GM23248 (cell line): ENCODE results near the gene CBFA2T2. TPM values are rescaled to one million over a fixed set of nuclear protein-coding genes. Genes with fewer than 3 reads are reported as not detected.

ENCODE experiments used
- DNase-seq: peaks from one replicate; pipeline ENCODE4 v3.0.0-alpha.2; 2015
- H2AFZ ChIP-seq: fragments of 200-600 bp; sonication (generic); 2 replicates; pipeline ENCODE4 v1.6.1; 2016; ENCODE audit warnings: antibody characterized with exemption
- H3F3A ChIP-seq: fragments of 200-600 bp; sonication (generic); 2 replicates; pipeline ENCODE4 v1.6.1; 2016; ENCODE audit warnings: mild to moderate bottlenecking, antibody characterized with exemption, mixed run types; ENCODE audit not compliant: insufficient read depth
- H3K27ac ChIP-seq: fragments of 200-600 bp; sonication (generic); 2 replicates; pipeline ENCODE4 v1.5.1; 2016; ENCODE audit warnings: mild to moderate bottlenecking
- H3K27me3 ChIP-seq: fragments of 200-600 bp; sonication (generic); replicated peaks from 2 replicates; pipeline ENCODE4 v1.6.1; 2016; ENCODE audit warnings: mild to moderate bottlenecking; ENCODE audit not compliant: insufficient read depth
- H3K36me3 ChIP-seq: fragments of 200-600 bp; sonication (generic); 2 replicates; pipeline ENCODE4 v1.6.1; 2016; ENCODE audit warnings: low read depth, mild to moderate bottlenecking
- H3K4me1 ChIP-seq: fragments of 200-600 bp; sonication (generic); 2 replicates; pipeline ENCODE4 v1.6.1; 2016; ENCODE audit warnings: mild to moderate bottlenecking; ENCODE audit not compliant: insufficient read depth
- H3K4me2 ChIP-seq: fragments of 200-600 bp; sonication (generic); one replicate; pipeline ENCODE4 v1.6.1; 2016; ENCODE audit warnings: mild to moderate bottlenecking; ENCODE audit not compliant: unreplicated experiment
- H3K4me3 ChIP-seq: fragments of 200-600 bp; sonication (generic); 2 replicates; pipeline ENCODE4 v1.5.1; 2016; ENCODE audit warnings: mild to moderate bottlenecking
- H3K79me2 ChIP-seq: fragments of 200-600 bp; sonication (generic); 2 replicates; pipeline ENCODE4 v1.6.1; 2016; ENCODE audit warnings: mild to moderate bottlenecking; ENCODE audit not compliant: insufficient read depth
- H3K9ac ChIP-seq: fragments of 200-600 bp; sonication (generic); 2 replicates; pipeline ENCODE4 v1.6.1; 2016; ENCODE audit warnings: mild to moderate bottlenecking
- H3K9me2 ChIP-seq: fragments of 200-600 bp; sonication (generic); 2 replicates; pipeline ENCODE4 v1.6.1; 2016; ENCODE audit warnings: mixed run types, mild to moderate bottlenecking, moderate library complexity; ENCODE audit not compliant: insufficient read depth
- H3K9me3 ChIP-seq: fragments of 200-600 bp; sonication (generic); one replicate; pipeline ENCODE4 v1.6.1; 2017; ENCODE audit warnings: low read depth
- H4K20me1 ChIP-seq: fragments of 200-600 bp; sonication (generic); 2 replicates; pipeline ENCODE4 v1.6.0; 2016; ENCODE audit not compliant: insufficient read depth
- EZH2 ChIP-seq: fragments of 200-600 bp; sonication (generic); IDR thresholded peaks from 2 replicates; pipeline ENCODE4 v1.6.1; 2018; ENCODE audit warnings: antibody characterized with exemption, mild to moderate bottlenecking; ENCODE audit not compliant: insufficient read depth, poor library complexity, severe bottlenecking
- EZH2phosphoT487 ChIP-seq: fragments of 200-600 bp; sonication (generic); IDR thresholded peaks from 2 replicates; pipeline ENCODE4 v1.6.1; 2018; ENCODE audit warnings: antibody characterized with exemption, moderate library complexity, mild to moderate bottlenecking, low read depth; ENCODE audit not compliant: insufficient read depth
- WGBS, 2 experiments: methylation state at CpG; one replicate each; pipeline ENCODE4 v1.1.6; 2015 to 2017; ENCODE audit warnings: low lambda C conversion rate in 2 of 2, low coverage in 1 of 2; ENCODE audit errors: missing lambda C conversion rate in 2 of 2; 5-methylcytosine and 5-hydroxymethylcytosine counted together
- in situ Hi-C: fragments of 300-500 bp; cut with MboI; formaldehyde crosslinking; loops from 2 replicates; pipeline ENCODE4 v1.15.0; 2020
- polyA plus RNA-seq: library from polyadenylated mRNA; unstranded; fragments of >200 nt; fragmentation: Nextera tagmentation; extraction: Ambion mirVana; gene quantifications from 2 replicates; pipeline ENCODE4 v1.2.1, GENCODE V29; 2016
- total RNA-seq: library from RNA; depleted of rRNA; stranded (reverse); fragments of >200 nt; shearing (Covaris generic); gene quantifications from 2 replicates; pipeline ENCODE4 v1.2.3, GENCODE V29; 2014

Gene CBFA2T2
- total and polyA plus RNA-seq, 2 experiments from 2014 or later, result 5.3 to 8.7 TPM

DNA sequence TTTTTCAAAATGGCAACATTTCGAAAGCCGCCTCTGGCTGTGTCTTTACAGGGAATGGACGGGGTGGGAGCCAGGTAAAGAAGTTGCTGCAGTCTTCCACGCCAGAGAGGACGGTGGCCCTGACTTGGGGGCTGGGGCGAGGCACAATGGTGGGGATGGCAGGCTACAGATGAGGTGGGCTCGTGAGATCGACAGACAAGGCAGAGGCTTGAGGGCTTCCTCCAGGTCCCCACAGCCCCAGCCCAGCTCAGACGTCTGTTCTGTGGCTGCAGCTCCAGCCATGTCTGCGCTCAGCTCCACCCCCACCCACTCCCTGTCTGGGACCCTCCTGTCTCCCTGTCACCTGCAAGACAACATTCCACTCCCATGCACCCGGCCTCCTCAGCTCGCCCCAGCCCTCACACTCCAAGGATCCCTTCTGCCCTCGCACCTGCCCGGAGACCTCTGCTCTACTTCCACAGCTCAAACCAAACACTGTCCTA, 164.8 kb downstream of the CBFA2T2 start:
- H3K27ac ChIP-seq, result no peak overlapping the region
- H3F3A ChIP-seq, result no peaks in the 10 kb centered on the region
- no peaks in the 10 kb centered on the region for H3K27me3 ChIP-seq
- no peaks in the 10 kb centered on the region for H4K20me1 ChIP-seq
- 60% methylated on average over 11 to 14 of the region's 14 CpGs for WGBS, 2 experiments
- H3K9ac ChIP-seq, result no peak overlapping the region
- no peaks in the 10 kb centered on the region for H3K9me3 ChIP-seq
- H3K4me3 ChIP-seq, result no peak overlapping the region
- TF ChIP-seq EZH2 (no peak), EZH2phosphoT487 (no peak)
- H3K4me2 ChIP-seq, result no peak overlapping the region
- H3K9me2 ChIP-seq, result no peaks in the 10 kb centered on the region
- no peaks in the 10 kb centered on the region for H3K36me3 ChIP-seq
- DNase-seq, result no peak
- H3K79me2 ChIP-seq, result no peaks in the 10 kb centered on the region
- H2AFZ ChIP-seq, result no peak overlapping the region
- no peaks in the 10 kb centered on the region; the same call in 1 of the 2 replicates for H3K4me1 ChIP-seq
- in situ Hi-C loops, result loop anchor here (10.0 kb wide), 1 partner anchor 190 kb away; no protein-coding TSS in a partner anchor

DNA sequence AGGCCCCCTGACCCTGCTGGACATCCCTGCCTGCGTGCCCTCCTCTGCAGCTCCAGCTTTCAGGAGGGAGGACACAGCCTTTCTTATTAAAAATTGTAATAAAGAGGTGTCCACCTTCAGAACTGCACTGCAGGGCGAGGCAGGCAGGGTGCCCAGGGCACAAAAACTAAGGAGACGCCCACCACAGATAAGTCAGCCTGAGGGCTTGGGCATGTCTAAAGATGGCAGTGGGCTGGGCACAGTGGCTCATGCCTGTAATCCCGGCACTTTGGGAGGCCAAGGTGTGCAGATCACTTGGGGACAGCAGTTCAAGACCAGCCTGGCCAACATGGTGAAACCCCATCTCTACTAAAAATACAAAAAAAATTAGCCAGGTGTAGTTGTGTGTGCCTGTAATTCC, 165.3 kb downstream of the CBFA2T2 start:
- in situ Hi-C loops, result loop anchor here (10.0 kb wide), 1 partner anchor 190 kb away; no protein-coding TSS in a partner anchor
- 93 to 96% methylated on average over 4 of the region's 4 CpGs for WGBS, 2 experiments
- DNase-seq, result no peak
- Histone ChIP-seq H3F3A (no peaks in the 10 kb centered on the region), H3K4me3 (no peak overlapping the region), H4K20me1 (no peaks in the 10 kb centered on the region), H3K36me3 (no peaks in the 10 kb centered on the region), H3K4me1 (no peaks in the 10 kb centered on the region; the same call in 1 of the 2 replicates), H3K79me2 (no peaks in the 10 kb centered on the region), H3K9ac (no peak overlapping the region), H3K27me3 (no peaks in the 10 kb centered on the region), H2AFZ (no peak overlapping the region), H3K4me2 (no peak overlapping the region), H3K9me3 (no peaks in the 10 kb centered on the region), H3K27ac (no peak overlapping the region), H3K9me2 (no peaks in the 10 kb centered on the region)
- TF ChIP-seq EZH2phosphoT487 (no peak), EZH2 (no peak)

DNA sequence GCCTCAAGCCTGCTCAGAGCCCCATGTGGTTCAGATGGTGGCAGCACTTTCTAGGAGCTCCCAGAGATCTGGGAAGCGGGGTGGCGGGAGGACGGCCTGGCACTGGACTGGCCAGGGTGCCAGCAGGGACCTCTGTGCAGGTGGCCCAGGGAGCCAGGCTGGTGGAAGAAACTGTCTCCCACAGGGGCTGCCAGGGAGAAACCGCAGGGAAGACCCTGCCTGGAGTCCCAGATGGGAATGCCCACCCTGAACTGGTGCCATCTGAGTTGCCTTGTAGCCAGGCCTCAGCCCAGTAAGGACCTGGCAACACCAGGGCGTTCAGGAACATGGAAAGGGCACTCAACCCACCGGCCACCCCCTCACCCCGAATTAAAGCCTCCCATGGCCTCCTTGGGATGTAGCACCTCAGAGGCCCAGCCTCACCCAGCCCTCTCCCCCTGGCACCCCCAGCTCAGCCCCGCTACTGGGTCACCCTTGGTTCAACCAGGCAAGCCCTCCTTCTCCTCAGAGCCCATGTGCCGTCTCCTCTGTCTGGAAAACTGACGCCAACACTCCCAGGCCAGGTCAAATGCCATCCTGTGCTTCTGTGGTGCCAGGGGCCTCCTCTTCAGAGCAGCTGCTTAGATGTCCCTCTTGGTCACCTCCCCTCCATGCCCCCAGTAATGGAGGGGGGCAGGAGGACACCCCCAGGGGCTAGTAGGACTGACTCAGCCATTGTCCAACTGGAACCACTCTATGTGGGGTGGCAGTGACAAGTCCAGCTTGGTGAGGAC, 166.3 kb downstream of the CBFA2T2 start:
- H3F3A ChIP-seq, result no peaks in the 10 kb centered on the region
- no peak overlapping the region for H3K4me3 ChIP-seq
- no peak for DNase-seq
- no peak overlapping the region for H3K4me2 ChIP-seq
- no peaks in the 10 kb centered on the region for H3K79me2 ChIP-seq
- TF ChIP-seq EZH2 (no peak), EZH2phosphoT487 (no peak)
- no peak overlapping the region for H2AFZ ChIP-seq
- no peaks in the 10 kb centered on the region for H3K9me3 ChIP-seq
- H3K36me3 ChIP-seq, result no peaks in the 10 kb centered on the region
- 91 to 93% methylated on average over 9 to 10 of the region's 10 CpGs for WGBS, 2 experiments
- no peaks in the 10 kb centered on the region for H3K9me2 ChIP-seq
- no peak overlapping the region for H3K27ac ChIP-seq
- no peaks in the 10 kb centered on the region for H3K27me3 ChIP-seq
- no peak overlapping the region for H3K9ac ChIP-seq
- no peaks in the 10 kb centered on the region for H4K20me1 ChIP-seq
- no peaks in the 10 kb centered on the region; the same call in 1 of the 2 replicates for H3K4me1 ChIP-seq
- in situ Hi-C loops, result loop anchor here (10.0 kb wide), 1 partner anchor 191 kb away; no protein-coding TSS in a partner anchor

DNA sequence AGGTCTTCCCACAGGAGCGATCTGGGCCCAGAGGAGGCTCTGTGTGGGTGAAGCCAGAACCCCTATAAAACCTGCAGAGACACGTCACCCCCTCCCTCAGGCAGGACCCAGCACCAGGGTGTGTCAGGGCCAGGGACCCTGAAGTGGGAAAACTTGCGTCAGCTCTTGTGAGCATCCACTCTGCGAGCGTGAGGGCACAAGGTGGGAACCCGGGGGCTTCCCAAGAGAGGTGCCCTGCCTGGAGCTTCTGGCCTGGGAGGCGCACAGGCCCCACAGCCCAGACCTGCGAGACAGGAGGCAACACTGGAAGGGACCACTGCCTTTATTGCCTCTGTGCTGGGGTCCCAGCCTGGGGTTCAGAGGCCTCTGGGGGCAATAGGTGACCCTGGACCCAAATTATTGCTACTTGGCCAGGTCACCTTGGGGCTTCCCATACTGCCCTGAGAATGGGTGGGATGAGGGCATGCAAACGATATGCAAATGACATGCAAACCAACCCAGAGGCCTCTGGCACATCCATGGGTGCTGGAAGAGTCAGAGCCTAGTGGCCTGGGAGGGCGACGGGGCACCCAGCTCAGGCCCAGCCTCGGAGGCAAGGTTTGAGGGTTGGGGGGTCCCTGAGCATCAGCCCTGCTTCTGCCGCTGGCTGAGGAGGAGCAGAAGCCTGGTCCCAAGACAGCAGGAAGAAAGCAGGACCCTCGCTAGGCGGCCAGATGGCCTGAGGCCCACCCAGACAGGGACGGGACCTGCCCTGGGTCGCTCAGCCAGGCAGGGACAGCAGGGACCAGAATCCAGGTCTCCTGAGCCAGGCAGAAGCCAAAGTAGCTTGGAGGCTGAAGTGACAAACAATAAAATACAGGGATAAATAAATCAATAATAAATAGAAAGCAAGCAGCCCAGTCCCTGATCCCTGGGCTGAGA, 167.1 kb downstream of the CBFA2T2 start:
- 90 to 91% methylated on average over 16 to 17 of the region's 17 CpGs for WGBS, 2 experiments
- TF ChIP-seq EZH2phosphoT487 (no peak), EZH2 (no peak)
- in situ Hi-C loops, result loop anchor here (10.0 kb wide), 1 partner anchor 192 kb away; no protein-coding TSS in a partner anchor
- H3K9ac ChIP-seq, result no peak overlapping the region
- DNase-seq, result no peak
- H3K27ac ChIP-seq, result no peak overlapping the region
- H3K4me2 ChIP-seq, result no peak overlapping the region
- no peak overlapping the region for H3K4me3 ChIP-seq
- no peaks in the 10 kb centered on the region for H4K20me1 ChIP-seq
- H3K36me3 ChIP-seq, result no peaks in the 10 kb centered on the region
- no peaks in the 10 kb centered on the region for H3K27me3 ChIP-seq
- H2AFZ ChIP-seq, result no peak overlapping the region
- no peaks in the 10 kb centered on the region for H3K9me3 ChIP-seq
- H3K9me2 ChIP-seq, result no peaks in the 10 kb centered on the region
- 0 out of 2 replicates have a peak, but pooled peaks cover 4% of the 10 kb centered on the region for H3K79me2 ChIP-seq
- H3F3A ChIP-seq, result no peaks in the 10 kb centered on the region
- no peaks in the 10 kb centered on the region; the same call in 1 of the 2 replicates for H3K4me1 ChIP-seq
